ENCODE measurements around the gene PSEN2.

- TF ChIP-seq, protein P1, sequence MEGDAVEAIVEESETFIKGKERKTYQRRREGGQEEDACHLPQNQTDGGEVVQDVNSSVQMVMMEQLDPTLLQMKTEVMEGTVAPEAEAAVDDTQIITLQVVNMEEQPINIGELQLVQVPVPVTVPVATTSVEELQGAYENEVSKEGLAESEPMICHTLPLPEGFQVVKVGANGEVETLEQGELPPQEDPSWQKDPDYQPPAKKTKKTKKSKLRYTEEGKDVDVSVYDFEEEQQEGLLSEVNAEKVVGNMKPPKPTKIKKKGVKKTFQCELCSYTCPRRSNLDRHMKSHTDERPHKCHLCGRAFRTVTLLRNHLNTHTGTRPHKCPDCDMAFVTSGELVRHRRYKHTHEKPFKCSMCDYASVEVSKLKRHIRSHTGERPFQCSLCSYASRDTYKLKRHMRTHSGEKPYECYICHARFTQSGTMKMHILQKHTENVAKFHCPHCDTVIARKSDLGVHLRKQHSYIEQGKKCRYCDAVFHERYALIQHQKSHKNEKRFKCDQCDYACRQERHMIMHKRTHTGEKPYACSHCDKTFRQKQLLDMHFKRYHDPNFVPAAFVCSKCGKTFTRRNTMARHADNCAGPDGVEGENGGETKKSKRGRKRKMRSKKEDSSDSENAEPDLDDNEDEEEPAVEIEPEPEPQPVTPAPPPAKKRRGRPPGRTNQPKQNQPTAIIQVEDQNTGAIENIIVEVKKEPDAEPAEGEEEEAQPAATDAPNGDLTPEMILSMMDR (IDR thresholded peaks at IDR 0.05) = no peak
- TF ChIP-seq POLR2A (IDR thresholded peaks at IDR 0.05) = no peak
These were observed 24.8 kb upstream of the PSEN2 start for GRCh38 chr1:226845624-226846023.
